SKM-1 (cell line): ENCODE data around the gene SBF2.
"Not testable (repeated sequence)": the region's sequence is repeated elsewhere in the genome, so short reads cannot be mapped to it uniquely, and the experiment has no call there.

Experiments
- DNase-seq: peaks from one replicate; lab custom pipeline; 2025; ENCODE audit not compliant: unreplicated experiment; lab: John Stamatoyannopoulos, UW

SBF2 gene

DNA sequence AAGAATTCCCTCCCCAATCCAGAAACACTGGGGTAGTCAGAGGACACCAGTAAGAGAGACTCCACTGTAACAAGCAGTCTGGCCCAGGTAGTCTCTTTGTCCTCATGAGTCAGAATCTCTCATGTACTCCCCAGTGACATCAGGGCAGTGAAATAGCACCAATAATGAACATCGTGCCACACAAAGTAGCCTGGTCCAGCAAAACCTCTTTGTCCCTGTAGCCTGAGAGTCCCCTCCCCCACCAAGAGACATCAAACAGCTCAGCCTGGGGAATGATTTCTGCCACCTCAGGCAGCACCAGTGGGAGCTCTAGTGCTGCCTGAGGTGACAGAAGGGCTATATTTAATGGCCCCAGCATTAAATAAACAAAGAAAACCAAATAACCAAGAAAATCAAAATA is 88.1 kb downstream of the SBF2 start:
- no peak for DNase-seq

DNA sequence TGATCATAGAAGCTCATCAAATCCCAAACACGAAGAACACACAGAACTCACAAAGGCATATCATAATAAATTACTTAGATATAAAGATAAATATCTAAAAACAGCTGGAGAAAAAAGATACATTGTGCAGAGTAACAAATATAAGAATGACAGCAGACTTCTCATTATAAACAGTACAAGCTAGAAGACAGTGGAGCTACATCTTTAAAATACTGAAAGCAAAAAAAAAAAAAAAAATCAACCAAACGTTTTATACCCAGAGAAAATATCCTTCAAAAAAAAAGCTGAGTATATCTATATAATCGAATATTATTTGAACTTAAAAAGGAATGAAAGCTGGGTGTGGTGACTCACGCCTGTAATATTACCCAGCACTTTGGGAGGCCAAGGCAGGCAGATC is 90.0 kb downstream of the SBF2 start:
- DNase-seq: no peak

DNA sequence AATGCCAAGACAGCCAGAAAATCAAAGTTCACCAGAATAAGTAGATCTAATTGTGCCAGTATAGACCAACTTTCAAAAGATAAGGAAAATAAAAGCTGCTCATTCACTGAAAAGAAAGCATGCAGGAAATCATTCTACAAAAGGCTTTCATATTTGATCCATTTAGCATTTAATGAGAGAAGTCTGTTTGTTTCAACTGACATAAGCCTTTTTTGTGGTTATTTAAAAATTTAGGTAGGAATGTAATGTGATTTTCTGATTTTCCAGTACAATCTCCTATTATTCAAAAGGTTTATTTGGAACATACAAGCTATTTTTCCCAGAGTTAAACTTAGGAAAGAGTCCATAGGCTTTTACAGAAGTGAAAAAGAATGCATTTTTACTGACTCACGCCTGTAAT is 92.7 kb downstream of the SBF2 start:
- no peak for DNase-seq

DNA sequence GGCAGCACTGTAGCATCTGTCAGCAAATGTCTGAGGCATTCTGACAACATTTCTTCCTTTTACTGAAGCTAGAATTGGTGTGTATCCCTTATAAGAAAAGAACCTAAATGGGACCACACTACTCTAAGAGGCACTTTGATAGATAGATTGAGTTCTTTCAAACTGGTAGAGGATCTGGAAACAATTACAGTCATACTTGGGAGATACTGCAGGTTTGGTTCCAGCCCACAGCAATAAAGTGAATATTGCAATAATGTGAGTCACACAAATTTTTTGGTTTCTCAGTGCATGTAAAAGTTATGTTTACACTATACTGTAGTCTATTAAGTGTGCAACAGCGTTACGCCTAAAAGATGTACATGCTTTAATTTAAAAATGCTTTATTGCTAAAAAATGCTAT is 96.9 kb downstream of the SBF2 start:
- no peak for DNase-seq

DNA sequence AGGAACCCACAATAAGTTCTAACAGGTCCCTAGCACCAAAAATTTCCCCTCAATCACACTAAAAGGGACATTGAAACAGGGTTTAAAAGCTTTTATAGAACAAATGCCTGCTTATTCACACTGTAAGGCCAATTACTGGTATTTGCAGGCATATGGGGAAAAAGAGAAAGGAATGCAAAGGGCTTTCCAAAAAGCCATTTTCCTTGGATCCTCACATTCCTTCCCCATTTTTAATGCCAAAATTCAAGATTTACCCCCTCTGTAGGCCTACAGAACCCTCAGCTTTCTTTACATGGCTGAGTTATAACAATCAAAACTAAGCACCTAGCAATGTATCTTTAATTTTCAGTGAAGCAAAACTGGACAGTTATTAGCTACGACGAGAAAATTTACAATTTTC is 102.0 kb downstream of the SBF2 start:
- DNase-seq: no peak

DNA sequence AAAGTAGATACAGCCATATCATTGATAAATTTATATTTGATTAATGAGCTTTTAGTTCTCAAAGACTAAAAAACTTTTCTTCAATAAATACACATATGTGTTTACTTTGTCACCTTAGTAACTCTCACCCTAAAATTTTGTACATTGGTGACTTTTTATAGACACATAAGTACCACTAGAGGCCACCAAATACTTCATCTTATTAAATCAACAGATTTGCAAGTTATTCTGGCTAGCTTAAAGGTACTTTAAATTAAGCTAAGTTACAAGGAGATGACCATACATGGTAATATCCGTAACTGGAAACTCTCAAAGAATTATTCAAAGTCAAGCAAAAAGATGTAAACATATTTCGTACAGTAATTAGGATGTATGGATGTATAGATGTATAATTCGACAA is 112.2 kb downstream of the SBF2 start:
- DNase-seq: no peak

DNA sequence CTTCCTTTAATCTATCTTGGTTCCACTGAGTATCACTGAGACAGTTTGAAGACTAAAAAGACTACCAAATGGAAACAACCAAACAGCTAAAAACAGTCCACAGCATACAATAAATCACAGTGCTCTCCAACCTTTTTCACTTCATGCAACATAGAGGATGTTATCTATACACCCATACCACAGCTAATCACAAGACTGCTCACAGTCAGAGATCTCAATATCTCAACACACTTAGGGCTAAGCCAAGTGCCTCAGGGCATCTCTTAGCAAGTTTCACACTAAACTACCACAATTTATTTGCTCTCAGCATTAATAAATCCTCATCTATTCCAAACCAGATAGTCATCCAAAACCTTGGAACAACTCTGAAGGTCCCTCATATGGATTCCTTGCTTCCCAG is 129.4 kb downstream of the SBF2 start:
- no peak for DNase-seq

DNA sequence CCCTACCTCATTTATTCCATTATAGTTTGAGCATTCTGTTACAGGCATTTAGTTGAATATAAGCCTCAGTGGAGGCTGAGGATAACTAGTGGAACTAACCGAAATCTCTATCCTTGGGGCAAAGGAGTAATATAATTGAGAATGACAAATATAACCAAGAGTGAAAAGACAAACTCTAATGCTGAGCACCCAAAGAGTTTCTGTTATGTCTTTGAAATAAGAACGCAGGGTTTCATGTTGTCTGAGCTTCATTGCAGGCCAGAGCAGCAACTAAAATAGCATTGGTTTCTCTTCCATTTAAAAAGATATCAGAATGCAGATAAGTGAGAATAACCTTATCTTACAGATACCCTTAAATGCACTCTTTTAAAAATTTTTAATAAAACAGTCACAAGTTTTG is 131.8 kb downstream of the SBF2 start:
- DNase-seq: no peak

DNA sequence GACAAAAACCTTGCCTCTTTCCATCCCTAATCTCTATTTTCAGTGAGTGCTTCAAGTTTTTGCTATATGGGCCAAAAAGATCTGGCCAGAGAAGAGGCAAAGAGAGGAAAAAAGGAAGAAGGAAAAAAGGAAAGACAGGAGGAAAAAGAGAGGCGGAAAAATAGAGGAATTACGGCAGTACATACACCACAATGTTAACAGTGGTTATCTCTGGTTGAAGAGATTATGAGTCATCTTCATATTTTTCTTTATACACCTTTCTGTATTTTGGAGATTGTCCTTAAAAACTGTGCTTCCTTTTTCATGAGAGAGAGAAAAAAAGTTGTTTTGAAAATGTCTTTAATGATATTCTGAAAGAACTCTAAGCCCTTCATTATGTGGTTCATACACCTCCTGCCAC is 133.7 kb downstream of the SBF2 start:
- no peak for DNase-seq

DNA sequence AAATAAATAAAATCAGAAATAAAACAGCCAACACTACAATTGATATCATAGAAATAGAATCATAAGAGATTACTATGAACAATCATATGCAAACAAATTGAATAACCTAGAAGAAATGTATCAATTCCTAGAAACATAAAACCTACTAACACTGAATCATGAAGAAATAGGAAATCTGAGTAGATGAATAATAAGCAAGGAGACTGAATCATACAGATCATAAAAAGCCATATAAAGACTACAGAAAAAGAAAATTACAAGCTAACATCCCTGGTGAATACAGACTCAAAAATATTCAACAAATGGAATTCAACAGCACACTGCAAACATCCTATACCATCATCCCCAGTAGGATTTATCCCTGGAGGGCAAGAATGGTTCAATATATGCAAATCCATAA is 135.6 kb downstream of the SBF2 start:
- no peak for DNase-seq

DNA sequence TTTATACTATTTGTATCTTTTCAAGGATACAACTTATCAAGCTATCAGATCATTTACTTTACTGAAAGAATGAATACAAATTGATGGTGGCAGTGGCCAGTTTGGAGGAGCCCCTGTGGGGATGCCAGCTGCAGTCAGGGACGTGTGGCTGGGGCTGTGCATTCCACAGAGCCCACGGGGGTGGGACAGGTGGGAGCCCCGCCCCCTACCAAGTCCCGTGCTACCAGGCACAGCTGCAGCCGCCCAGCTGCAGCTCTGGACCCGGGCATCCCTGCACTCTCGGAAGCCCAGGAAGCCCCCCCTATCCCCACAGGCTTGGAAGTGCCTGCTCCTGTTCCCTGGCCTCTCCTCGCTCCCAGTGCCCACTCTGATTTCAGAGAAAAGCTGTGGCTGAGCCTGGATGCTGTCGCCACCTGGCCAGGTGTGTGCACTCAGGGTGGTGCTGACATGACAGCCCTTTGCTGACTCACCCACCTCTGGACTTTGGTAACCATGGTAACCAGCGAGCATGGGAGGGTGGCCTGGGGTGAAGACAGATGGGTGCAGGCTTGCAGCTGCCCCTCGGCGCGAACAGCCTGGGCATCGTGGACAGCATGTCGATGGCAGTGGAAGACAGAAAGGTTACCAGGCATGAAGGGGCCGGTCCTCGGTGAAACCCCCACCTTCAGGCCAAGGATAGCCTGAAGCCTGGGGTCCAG is 138.1 kb downstream of the SBF2 start:
- DNase-seq: no peak

DNA sequence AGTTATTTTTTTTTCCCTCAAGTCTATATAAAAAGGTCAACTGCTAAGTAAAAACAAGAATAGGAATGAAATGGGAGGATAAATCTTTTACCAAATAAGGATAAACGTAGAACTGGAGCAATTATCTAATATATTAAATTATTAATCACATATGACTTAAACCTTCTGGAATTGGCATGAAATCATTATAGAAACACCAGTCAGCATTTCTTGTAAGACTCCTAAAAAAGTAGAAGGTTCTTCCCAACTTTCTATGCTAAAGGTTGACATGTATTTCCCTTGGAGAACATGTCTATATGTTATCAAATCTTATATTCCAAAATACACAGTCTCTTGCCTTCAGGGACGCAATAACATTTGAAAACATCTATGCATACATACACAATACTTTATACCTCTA is 143.2 kb downstream of the SBF2 start:
- no peak for DNase-seq

DNA sequence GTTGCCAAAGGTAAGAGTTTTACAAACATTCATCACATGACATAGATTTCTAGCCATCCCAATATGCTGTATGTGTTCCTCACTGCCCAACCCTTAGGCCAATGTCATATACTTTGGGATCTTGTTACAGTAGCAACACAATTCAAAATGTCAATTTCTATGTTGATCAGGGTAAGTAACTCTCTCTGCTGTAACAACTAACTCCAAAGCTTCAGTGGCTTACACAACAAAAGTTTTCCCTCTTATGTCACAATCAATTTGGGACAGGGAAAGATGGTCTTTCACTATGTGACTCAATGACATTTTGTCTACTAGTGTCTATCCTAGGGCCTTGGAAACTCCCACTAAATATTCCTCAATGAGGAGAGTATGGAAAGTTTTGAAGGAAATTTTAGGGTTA is 144.5 kb downstream of the SBF2 start:
- no peak for DNase-seq

DNA sequence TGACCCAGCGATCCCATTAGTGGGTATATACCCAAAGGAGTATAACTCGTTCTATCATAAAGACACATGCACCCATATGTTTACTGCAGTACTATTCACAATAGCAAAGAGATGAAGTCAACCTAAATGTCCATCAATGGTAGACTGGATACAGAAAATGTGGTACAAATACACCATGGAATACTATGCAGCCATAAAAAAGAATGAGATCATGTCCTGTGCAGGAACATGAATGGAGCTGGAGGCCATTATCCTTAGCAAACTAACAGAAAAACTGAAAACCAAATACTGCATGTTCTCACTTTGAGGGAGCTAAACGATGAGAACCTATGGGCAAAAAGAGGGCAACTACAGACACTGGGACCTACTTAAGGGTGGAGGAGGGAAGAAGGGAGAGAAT is 146.8 kb downstream of the SBF2 start:
- no peak for DNase-seq

DNA sequence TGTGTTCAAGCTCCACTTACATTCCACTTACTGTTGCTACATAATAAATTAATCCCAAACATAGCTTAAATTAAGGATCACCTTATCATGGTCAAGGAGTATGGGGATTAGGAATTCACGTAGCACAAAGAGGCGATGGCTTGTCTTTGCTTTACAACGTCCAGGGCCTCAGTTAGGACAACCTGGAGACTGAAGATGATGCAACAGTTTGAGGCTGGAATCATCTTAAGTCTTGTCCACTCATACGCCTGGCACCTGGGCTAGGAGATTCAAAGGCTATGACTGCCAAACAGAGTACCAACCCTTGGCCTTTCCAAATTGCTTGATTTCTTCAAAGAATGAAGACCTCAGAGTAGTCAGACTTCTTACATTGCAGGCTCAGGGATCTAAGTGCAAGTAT is 149.1 kb downstream of the SBF2 start:
- DNase-seq: no peak

DNA sequence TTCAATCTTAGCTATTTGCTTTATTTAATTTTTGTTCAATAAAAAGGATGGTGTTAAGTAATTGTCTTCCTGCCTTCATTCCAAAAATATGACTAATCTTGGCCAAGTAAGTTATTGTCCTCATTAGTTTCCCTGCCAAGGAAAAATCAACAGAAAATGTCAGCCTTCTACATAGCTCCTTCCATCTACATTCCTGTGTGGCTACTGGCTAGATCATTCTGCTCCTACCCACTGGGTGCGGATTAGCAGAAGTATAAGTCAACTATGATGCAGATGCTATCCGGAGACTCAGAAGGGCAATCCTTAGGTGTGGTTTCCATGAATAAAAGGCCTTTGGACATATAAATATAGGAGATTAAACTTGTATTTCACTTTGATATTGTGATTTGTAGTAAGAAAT is 154.4 kb downstream of the SBF2 start:
- no peak for DNase-seq

DNA sequence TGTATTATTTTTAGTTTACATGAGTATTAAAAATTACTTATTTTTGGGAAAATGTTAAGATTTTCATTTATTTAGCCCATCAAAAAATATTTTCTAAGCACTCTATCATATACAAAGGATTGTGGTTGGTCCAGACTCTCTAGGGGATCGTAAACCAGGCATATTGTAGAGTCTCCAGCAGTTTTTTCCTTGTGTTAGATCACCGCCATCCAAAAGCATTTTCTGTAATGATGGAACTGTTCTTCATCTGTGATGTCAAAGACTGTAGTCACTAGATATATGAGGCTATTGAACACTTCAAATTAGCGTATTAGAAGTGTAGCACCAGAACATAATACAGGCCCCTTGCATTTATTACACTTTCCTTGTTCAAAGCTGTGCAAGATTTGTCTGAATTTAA is 154.9 kb downstream of the SBF2 start:
- no peak for DNase-seq

DNA sequence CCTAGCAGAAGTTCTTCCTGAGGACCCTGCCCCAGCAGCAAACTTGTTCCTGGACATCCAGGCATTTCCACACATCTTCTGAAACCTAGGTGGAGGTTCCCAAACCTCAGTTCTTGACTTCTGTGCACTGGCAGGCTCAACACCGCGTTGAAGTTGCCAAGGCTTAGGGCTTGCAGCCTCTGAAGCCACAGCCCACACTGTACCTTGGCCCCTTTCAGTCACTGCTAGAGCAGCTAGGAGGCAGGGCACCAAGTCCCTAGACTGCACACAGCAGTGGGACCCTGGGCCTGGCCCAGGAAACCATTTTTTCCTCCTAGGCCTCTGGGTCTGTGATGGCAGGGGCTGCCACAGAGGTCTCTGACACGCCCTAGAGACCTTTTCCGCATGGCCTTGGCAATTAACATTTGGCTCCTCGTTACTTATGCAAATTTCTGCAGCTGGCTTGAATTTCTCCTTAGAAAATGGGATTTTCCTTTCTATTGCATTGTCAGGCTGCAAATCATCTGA is 159.0 kb downstream of the SBF2 start:
- no peak for DNase-seq

DNA sequence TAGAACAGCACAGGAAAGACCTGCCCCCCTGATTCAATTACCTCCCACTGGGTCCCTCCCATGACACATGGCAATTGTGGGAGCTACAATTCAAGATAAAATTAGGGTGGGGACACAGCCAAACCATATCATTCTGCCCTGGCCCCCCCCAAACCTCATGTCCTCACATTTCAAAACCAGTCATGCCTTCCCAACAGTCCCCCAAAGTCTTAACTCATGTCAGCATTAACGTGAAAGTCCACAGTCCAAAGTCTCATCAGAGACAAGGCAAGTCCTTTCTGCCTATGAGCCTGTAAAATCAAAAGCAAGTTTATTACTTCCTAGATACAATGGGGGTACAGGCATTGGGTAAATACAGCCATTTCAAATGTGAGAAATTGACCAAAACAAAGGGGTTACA is 159.8 kb downstream of the SBF2 start:
- not testable (repeated sequence) for DNase-seq

DNA sequence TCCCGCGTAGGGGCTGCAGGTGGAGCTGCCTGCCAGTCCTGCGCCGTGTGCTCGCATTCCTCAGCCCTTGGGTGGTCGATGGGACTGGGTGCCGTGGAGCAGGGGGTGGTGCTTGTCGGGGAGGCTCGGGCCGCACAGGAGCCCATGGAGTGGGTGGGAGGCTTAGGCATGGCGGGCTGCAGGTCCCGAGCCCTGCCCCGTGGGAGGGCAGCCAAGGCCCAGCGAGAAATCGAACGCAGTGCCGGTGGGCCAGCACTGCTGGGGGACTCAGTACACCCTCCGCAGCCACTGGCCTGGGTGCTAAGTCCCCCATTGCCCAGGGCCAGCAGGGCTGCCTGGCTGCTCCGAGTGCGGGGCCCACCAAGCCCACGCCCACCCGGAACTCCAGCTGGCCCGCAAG is 160.8 kb downstream of the SBF2 start:
- not testable (repeated sequence) for DNase-seq

DNA sequence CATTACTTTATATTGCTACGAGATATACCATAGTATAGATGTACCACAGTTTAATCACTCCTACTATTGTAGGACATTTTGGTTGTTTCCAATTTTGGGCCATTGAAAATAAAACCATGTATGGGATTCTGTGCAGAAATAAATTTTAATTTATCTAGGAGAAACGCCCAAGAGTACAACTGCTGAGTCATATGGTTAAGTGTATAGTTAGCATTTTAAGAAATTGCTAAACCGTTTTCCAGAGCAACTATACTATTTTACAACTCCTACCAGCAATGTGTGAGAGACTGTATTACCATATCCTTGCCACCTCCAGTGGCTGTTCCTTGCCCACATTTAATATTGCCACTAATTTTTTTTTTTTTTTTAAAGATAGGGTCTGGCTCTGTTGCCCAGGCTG is 163.1 kb downstream of the SBF2 start:
- DNase-seq: no peak

DNA sequence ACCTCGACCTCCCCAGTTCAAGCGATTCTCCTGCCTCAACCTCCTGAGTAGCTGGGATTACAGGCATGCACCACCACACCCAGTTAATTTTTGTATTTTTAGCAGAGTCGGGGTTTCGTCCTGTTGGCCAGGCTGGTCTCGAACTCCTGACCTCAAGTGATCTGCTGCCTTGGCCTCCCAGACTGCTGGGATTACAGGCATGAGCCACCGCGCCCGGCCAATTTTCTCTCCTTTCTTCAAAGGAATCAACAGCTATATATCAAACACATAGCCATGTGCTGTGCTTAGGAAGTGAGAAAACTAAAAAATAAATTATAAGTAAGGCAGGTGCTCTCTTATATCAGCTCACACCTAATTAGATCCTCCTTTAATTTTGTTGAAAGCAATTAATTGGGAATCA is 164.8 kb downstream of the SBF2 start:
- not testable (repeated sequence) for DNase-seq

DNA sequence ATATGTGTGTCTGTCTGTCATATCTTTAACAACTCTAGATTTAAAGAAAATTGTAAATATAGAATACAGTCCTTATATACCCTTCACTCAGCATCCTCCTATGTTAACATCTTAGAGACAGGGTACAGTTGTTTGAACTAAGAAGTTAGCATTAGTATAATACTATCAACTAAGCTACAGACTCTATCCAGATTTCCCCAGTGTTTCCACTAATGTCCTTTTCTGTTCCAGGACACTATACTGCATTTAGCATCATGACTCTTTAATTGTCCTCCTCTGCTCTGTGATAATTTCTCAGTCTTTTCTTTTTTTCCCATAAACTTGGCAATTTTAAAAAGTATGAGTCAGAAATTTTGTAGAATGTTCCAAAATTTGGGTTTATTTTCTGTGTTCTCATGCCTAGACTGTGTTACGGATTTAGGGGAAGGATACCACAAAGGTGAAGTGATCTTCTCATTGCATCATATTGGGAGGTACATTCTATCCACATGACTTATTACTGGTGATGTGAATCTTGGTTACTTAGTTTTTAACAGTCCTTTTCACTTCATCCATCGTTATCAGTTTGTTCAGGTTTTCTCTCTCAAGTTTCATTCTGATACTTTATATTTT is 168.4 kb downstream of the SBF2 start:
- DNase-seq: no peak
